Myocyte (in vitro differentiated cells): ENCODE data around the gene ETNPPL. TPM values are rescaled to one million over a fixed set of nuclear protein-coding genes. Genes with fewer than 3 reads are reported as not detected.

Experiments
- DNase-seq: peaks from one replicate; pipeline ENCODE4 v3.0.0-alpha.2; 2012; ENCODE audit warnings: low read depth
- polyA plus RNA-seq: library from polyadenylated mRNA; unstranded; fragments of >200 nt; gene quantifications from one replicate; pipeline ENCODE4 v1.2.1, GENCODE V29; 2012; ENCODE audit warnings: missing spikeins
- total RNA-seq: library from RNA; depleted of rRNA; stranded (reverse); fragments of >200 nt; gene quantifications from 2 replicates; pipeline ENCODE4 v1.2.3, GENCODE V29; 2014

The ETNPPL gene
- not detected in 2 replicates for total RNA-seq
- not detected for polyA plus RNA-seq

GRCh38 chr4:108762559-108763225 lies at the start of gene ETNPPL:
Gene ETNPPL, minus strand, starts transcription at chr4:108763053. Its CDS starts 155 bp downstream, at chr4:108762898.
- DNase-seq, result peak; percentile 13

GRCh38 chr4:108811486-108811885 lies 48.6 kb upstream of the ETNPPL start:
- DNase-seq, result no peak

GRCh38 chr4:108810087-108810486 lies 47.2 kb upstream of the ETNPPL start:
- DNase-seq, result no peak

- peak; percentile 10 for DNase-seq
Measured at GRCh38 chr4:108804648-108805273, 41.9 kb upstream of the ETNPPL start.

GRCh38 chr4:108799306-108799705 lies 36.5 kb upstream of the ETNPPL start:
- DNase-seq, result no peak

GRCh38 chr4:108796173-108796572 lies 33.3 kb upstream of the ETNPPL start:
- no peak for DNase-seq

- no peak for DNase-seq
Measured at GRCh38 chr4:108795733-108796132, 32.9 kb upstream of the ETNPPL start.

GRCh38 chr4:108794136-108794535 lies 31.3 kb upstream of the ETNPPL start:
- peak; percentile 30 for DNase-seq

GRCh38 chr4:108793415-108793814 lies 30.6 kb upstream of the ETNPPL start:
- peak; percentile 26 for DNase-seq

GRCh38 chr4:108788731-108789130 lies 25.9 kb upstream of the ETNPPL start:
- no peak for DNase-seq

GRCh38 chr4:108787724-108788123 lies 24.9 kb upstream of the ETNPPL start:
- no peak for DNase-seq

GRCh38 chr4:108787106-108787505 lies 24.3 kb upstream of the ETNPPL start:
- no peak for DNase-seq

GRCh38 chr4:108786351-108786750 lies 23.5 kb upstream of the ETNPPL start:
- no peak for DNase-seq

GRCh38 chr4:108783665-108784463 lies 21.0 kb upstream of the ETNPPL start:
- peak; percentile 41 for DNase-seq

GRCh38 chr4:108779958-108780357 lies 17.1 kb upstream of the ETNPPL start:
- DNase-seq, result no peak

GRCh38 chr4:108777388-108777787 lies 14.5 kb upstream of the ETNPPL start:
- no peak for DNase-seq

- DNase-seq, result no peak
Measured at GRCh38 chr4:108775921-108776320, 13.1 kb upstream of the ETNPPL start.

GRCh38 chr4:108774809-108775530 lies 12.1 kb upstream of the ETNPPL start:
- peak; percentile 38 for DNase-seq

- DNase-seq, result no peak
Measured at GRCh38 chr4:108772402-108772801, 9.5 kb upstream of the ETNPPL start.

- DNase-seq, result no peak
Measured at GRCh38 chr4:108766058-108766457, 3.2 kb upstream of the ETNPPL start.

GRCh38 chr4:108763986-108764385 lies 1.1 kb upstream of the ETNPPL start:
- DNase-seq, result no peak

GRCh38 chr4:108763226-108763593 lies 357 bp upstream of the ETNPPL start:
- DNase-seq, result no peak
